Body of pancreas (tissue), 4 donors: ENCODE results near the gene C15orf39.
"Not testable (repeated sequence)": the region's sequence is repeated elsewhere in the genome, so short reads cannot be mapped to it uniquely, and the experiment has no call there.

Source experiments
- CTCF ChIP-seq, 7 experiments: fragments of 450-650 bp in 4 of 7; fragments of 200-600 bp in 3 of 7; sonication (generic) in 3 of 7; IDR thresholded peaks; one replicate each; pipeline ENCODE4 v1.5.1; 2016 to 2019; ENCODE audit warnings: antibody characterized with exemption in 7 of 7
- POLR2A ChIP-seq, 3 donors: fragments of 450-650 bp; IDR thresholded peaks; one replicate each; pipeline ENCODE4 v1.6.1; 2016; ENCODE audit warnings: antibody characterized with exemption in 3 of 3, mild to moderate bottlenecking in 2 of 3

DNA sequence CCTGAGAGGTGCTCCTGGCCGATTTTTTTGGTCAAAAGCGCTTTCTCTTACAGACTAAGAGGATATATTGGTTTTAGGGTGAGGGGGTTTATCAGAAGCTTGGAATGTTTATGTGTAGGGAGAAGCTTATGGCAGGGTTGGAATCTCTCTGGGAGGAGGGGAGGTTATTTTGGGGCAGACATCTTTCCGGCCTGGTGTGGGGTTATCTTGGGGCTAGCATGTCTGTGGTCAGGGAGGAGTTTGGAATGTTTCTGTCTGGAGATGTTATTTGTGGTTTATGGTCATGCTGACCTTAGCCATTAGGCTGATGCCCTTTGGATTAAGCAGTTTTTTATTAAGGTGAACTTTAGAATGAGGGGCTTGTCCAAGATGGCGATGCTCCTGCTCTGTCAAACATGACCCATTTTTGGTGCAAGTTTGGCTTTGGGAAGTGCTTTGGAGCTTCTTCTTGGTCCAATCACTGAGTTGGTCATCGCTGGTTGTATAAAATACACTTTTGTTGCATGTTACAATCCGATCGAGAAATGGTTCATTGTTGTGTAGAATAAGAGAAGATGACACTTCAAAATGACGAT is 35.1 kb upstream of the C15orf39 start:
- not testable (repeated sequence) for TF ChIP-seq POLR2A, CTCF (IDR thresholded peaks at IDR 0.05)
